22Rv1 (cell line): ENCODE results near the gene PARD3B.

Experiments
- H3K27ac ChIP-seq: fragments of 450-650 bp; 2 replicates; pipeline ENCODE4 v1.5.1; 2017
- ZFX ChIP-seq: fragments of 450-650 bp; IDR thresholded peaks from 2 replicates; pipeline ENCODE4 v1.6.1; 2017; ENCODE audit warnings: antibody characterized with exemption, borderline replicate concordance
- TF ChIP-seq, protein P1 (sequence below): fragments of 450-650 bp; IDR thresholded peaks from 2 replicates; pipeline ENCODE4 v1.5.1; 2017; ENCODE audit warnings: mild to moderate bottlenecking

The PARD3B gene

DNA sequence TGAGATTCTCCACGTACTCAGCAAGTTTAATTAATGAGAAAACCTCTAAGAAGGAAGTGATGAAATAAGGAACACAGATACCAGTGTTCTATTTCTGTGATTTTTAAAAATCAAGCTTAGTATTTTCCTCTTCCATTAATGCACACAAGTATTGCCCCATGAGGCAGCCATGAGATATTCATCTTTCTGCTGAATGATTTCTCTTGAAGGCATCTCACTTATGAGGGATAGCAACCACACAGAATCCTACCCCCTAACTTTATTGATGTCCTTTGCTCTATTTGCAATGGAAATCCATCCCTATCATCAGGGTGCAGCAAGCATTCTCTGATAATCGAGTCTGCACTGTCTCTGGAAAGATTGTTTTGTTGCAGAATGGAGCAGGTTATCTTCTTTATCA is 893.0 kb downstream of the PARD3B start:
- H3K27ac ChIP-seq, result no peak overlapping the region
- no peak for TF ChIP-seq ZFX
- TF ChIP-seq, protein P1, sequence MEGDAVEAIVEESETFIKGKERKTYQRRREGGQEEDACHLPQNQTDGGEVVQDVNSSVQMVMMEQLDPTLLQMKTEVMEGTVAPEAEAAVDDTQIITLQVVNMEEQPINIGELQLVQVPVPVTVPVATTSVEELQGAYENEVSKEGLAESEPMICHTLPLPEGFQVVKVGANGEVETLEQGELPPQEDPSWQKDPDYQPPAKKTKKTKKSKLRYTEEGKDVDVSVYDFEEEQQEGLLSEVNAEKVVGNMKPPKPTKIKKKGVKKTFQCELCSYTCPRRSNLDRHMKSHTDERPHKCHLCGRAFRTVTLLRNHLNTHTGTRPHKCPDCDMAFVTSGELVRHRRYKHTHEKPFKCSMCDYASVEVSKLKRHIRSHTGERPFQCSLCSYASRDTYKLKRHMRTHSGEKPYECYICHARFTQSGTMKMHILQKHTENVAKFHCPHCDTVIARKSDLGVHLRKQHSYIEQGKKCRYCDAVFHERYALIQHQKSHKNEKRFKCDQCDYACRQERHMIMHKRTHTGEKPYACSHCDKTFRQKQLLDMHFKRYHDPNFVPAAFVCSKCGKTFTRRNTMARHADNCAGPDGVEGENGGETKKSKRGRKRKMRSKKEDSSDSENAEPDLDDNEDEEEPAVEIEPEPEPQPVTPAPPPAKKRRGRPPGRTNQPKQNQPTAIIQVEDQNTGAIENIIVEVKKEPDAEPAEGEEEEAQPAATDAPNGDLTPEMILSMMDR, result no peak

DNA sequence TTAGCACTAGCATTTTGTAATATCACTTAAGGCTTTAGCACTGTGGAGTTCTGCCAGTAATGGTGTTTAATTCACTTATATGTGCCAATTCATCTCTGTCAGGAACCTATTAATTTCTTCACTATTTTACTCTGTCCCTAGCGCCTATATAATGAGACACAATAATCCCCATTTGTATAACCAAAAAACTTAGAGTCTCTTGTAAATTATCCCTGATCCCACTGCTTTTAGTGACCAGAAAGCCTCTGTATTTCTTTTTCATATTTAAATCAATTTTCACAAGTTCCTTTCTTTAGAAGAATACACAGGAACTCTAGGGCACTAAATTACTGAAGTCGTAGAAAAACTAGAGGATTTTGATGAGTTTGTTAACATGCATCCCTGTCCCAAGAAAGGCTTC is 894.3 kb downstream of the PARD3B start:
- no peak for TF ChIP-seq ZFX
- TF ChIP-seq, protein P1, result no peak
- no peak overlapping the region for H3K27ac ChIP-seq

DNA sequence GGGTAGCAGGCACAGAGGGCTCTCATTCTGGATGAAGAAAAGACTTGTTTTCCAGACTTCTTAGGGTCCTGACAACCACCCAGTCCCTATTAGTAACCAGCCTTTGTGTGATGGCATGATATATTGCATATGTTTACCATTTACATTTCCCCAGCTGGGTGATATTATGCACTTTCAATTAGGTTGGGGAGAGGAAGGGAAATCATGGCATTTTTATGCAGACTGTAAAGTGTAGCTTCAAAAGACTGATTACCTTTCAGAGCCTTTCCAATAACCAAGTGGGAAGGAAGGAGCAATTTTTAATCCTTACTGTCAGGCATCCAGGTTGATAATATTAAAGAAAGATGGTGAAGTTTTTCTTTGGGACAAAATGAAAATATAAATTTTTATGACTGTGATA is 896.2 kb downstream of the PARD3B start:
- no peak for TF ChIP-seq ZFX
- TF ChIP-seq, protein P1, result no peak

DNA sequence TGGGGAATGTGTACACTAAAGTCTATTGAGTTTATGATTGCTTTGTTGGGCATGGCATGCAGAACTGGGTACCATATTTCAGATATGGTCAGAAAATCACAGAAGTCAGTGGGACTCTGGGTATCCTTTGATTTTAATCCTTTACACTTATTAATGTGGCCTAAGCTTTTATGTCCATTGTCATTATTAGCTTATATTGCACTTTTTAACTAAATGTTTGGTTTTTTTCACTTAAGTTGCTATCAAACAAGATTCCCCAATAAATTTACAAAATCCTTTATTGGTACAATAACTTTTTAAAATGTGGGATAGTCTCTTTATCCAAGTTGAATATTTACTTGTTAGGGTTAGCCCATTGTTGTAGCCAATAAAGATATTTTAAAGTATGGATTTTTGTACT is 902.9 kb downstream of the PARD3B start:
- no peak for TF ChIP-seq ZFX
- TF ChIP-seq, protein P1, result no peak
- no peak overlapping the region for H3K27ac ChIP-seq

More for the DNA sequence above, 896.2 kb downstream of the PARD3B start:
- no peak overlapping the region for H3K27ac ChIP-seq

DNA sequence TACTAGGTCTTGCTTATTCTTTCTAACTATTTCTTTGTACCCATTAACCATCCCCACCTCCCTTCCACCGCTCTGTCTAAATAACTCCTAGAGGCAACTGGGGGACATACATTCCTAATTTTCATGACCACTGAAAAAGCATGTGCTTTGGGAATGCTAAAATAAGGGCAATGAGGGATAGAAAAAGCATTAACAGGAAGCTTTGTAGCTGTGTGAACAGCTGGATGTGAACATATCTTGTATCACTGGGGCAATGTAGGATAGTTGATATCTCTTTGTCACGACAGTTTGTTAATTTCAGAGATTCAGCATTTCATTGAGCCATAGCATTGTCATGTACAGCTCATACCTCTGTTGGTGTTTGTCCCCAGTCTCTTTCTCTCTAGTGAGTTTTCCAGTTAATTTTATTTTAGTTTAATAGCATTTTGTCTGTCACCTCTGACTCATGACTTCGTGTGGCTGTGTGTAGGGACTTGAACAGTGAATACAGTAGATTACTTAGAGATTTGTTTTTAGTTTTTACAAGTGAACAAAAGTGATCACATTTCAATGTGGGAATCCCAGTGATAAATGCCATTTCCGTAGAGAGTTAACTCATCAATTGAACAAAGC is 906.7 kb downstream of the PARD3B start:
- TF ChIP-seq, protein P1, result no peak
- no peak for TF ChIP-seq ZFX
- no peak overlapping the region for H3K27ac ChIP-seq

DNA sequence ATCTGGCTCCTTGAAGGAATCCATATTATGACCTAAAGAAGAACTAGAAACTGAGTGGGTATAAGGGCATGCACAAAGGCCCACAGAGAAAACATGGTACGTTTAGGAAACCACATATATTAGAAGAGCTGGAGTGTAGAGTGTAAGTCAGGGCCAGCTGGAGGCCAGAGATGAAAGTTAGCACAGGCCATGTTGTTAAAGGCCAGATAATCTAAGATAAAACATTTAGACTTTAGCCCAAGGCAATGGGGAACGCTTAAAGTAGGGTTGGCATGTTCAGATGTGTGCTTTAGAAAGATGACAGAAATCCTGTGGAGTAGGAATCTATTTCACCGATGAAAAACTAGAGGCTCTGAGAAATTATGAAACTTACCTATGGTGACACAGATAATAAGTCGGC is 907.9 kb downstream of the PARD3B start:
- no peak for TF ChIP-seq ZFX
- TF ChIP-seq, protein P1, result no peak
- no peak overlapping the region for H3K27ac ChIP-seq

DNA sequence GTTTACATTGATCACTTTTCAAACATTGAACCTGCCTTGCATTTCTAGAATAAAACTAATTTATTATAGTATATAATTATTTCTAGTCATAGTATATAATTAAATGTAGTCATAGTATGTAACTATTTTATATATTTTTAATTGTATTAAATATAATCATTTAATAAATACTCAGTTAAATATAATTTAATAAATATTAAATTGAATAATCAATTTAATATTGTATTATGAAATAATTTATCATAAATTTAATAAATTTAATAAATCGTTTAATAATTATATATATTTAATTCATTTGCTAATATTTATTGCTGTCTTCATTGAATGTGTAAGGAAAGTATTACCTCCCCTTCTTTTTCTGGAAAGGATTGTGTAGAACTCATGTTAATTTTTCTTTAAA is 911.4 kb downstream of the PARD3B start:
- no peak overlapping the region for H3K27ac ChIP-seq
- TF ChIP-seq ZFX, result no peak
- TF ChIP-seq, protein P1, result no peak
